GM18507 (cell line): ENCODE measurements around the gene FHOD3.

Source experiments
- DNase-seq: peaks from one replicate; pipeline ENCODE4 v3.0.0; 2011; ENCODE audit warnings: low read depth; ENCODE audit not compliant: insufficient read length; ENCODE audit errors: extremely low spot score
- FAIRE-seq: peaks from 2 replicates; lab custom pipeline; 2011; peaks lifted over from hg19 to GRCh38; lab: Jason Lieb, UNC

FHOD3 gene

GRCh38 chr18:36593641-36594040, 296.1 kb downstream of the FHOD3 start:
- FAIRE-seq (no peak), DNase-seq (no peak)

GRCh38 chr18:36594621-36595020, 297.1 kb downstream of the FHOD3 start:
- no peak for DNase-seq

GRCh38 chr18:36595046-36595817, 297.7 kb downstream of the FHOD3 start:
- no peak for DNase-seq
- no peak for FAIRE-seq

More at GRCh38 chr18:36594621-36595020, 297.1 kb downstream of the FHOD3 start:
- FAIRE-seq = no peak

GRCh38 chr18:36595818-36596215, 298.3 kb downstream of the FHOD3 start:
- no peak for FAIRE-seq
- DNase-seq = no peak

GRCh38 chr18:36597636-36598035, 300.1 kb downstream of the FHOD3 start:
- FAIRE-seq (no peak), DNase-seq (no peak)

GRCh38 chr18:36600548-36600947, 303.0 kb downstream of the FHOD3 start:
- FAIRE-seq = no peak

GRCh38 chr18:36601316-36601715, 303.8 kb downstream of the FHOD3 start:
- FAIRE-seq (no peak), DNase-seq (no peak)

More at GRCh38 chr18:36600548-36600947, 303.0 kb downstream of the FHOD3 start:
- no peak for DNase-seq

GRCh38 chr18:36602071-36602470, 304.6 kb downstream of the FHOD3 start:
- no peak for DNase-seq
- no peak for FAIRE-seq

GRCh38 chr18:36602620-36603019, 305.1 kb downstream of the FHOD3 start:
- FAIRE-seq = no peak
- DNase-seq = no peak

GRCh38 chr18:36608107-36608506, 310.6 kb downstream of the FHOD3 start:
- DNase-seq (no peak), FAIRE-seq (no peak)

GRCh38 chr18:36610258-36610657, 312.7 kb downstream of the FHOD3 start:
- FAIRE-seq (peak; percentile 73), DNase-seq (no peak)

GRCh38 chr18:36610661-36611060, 313.1 kb downstream of the FHOD3 start:
- FAIRE-seq (no peak), DNase-seq (no peak)

GRCh38 chr18:36613069-36613468, 315.6 kb downstream of the FHOD3 start:
- FAIRE-seq = peak; percentile 35
- no peak for DNase-seq

- no peak for FAIRE-seq
- no peak for DNase-seq
Measured at GRCh38 chr18:36613810-36614209, 316.3 kb downstream of the FHOD3 start.

GRCh38 chr18:36620788-36621187, 323.3 kb downstream of the FHOD3 start:
- DNase-seq = no peak
- no peak for FAIRE-seq

- no peak for FAIRE-seq
- DNase-seq = no peak
Measured at GRCh38 chr18:36622610-36623009, 325.1 kb downstream of the FHOD3 start.

GRCh38 chr18:36623091-36623490, 325.6 kb downstream of the FHOD3 start:
- DNase-seq = no peak
- FAIRE-seq = no peak

GRCh38 chr18:36623681-36624190, 326.2 kb downstream of the FHOD3 start:
- no peak for FAIRE-seq
- no peak for DNase-seq

- FAIRE-seq (no peak), DNase-seq (no peak)
Measured at GRCh38 chr18:36624451-36625167, 327.1 kb downstream of the FHOD3 start.

- no peak for FAIRE-seq
- DNase-seq = no peak
Measured at GRCh38 chr18:36625386-36625785, 327.9 kb downstream of the FHOD3 start.

- no peak for DNase-seq
- FAIRE-seq = no peak
Measured at GRCh38 chr18:36627637-36628036, 330.1 kb downstream of the FHOD3 start.
